ENCODE data around the gene ZGPAT.

GRCh38 chr20:63706852-63707557, 834 bp upstream of the ZGPAT start:
- TF ChIP-seq, protein P1, sequence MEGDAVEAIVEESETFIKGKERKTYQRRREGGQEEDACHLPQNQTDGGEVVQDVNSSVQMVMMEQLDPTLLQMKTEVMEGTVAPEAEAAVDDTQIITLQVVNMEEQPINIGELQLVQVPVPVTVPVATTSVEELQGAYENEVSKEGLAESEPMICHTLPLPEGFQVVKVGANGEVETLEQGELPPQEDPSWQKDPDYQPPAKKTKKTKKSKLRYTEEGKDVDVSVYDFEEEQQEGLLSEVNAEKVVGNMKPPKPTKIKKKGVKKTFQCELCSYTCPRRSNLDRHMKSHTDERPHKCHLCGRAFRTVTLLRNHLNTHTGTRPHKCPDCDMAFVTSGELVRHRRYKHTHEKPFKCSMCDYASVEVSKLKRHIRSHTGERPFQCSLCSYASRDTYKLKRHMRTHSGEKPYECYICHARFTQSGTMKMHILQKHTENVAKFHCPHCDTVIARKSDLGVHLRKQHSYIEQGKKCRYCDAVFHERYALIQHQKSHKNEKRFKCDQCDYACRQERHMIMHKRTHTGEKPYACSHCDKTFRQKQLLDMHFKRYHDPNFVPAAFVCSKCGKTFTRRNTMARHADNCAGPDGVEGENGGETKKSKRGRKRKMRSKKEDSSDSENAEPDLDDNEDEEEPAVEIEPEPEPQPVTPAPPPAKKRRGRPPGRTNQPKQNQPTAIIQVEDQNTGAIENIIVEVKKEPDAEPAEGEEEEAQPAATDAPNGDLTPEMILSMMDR (IDR thresholded peaks at IDR 0.05; ENCODE audit: low read depth, low read length), result peak; percentile 75
- no peak for TF ChIP-seq EZH2phosphoT487 (IDR thresholded peaks at IDR 0.05; ENCODE audit: low read depth)
